Nephron progenitor cell (in vitro differentiated cells): Measurements from ENCODE around the gene WWOX.
"Not testable (repeated sequence)": the region's sequence is repeated elsewhere in the genome, so short reads cannot be mapped to it uniquely, and the experiment has no call there.

Source experiments
- DNase-seq: peaks from one replicate; pipeline ENCODE4 v3.0.0; 2021
- H3K27ac Mint-ChIP-seq: 2 replicates; pipeline ENCODE4 v1.8.0; 2021; ENCODE audit warnings: mild to moderate bottlenecking, moderate library complexity, mixed read lengths
- H3K27me3 Mint-ChIP-seq: 2 replicates; pipeline ENCODE4 v1.8.0; 2021; ENCODE audit warnings: mild to moderate bottlenecking, low read depth, mixed read lengths; ENCODE audit not compliant: poor library complexity
- H3K36me3 Mint-ChIP-seq: 2 replicates; pipeline ENCODE4 v1.8.0; 2021; ENCODE audit warnings: low read depth, mixed read lengths
- H3K4me1 Mint-ChIP-seq: 2 replicates; pipeline ENCODE4 v1.8.0; 2021; ENCODE audit warnings: mixed read lengths
- H3K4me3 Mint-ChIP-seq: 2 replicates; pipeline ENCODE4 v1.8.0; 2021; ENCODE audit warnings: mild to moderate bottlenecking, moderate library complexity, mixed read lengths
- H3K9me3 Mint-ChIP-seq: 2 replicates; pipeline ENCODE4 v1.8.0; 2021; ENCODE audit warnings: mild to moderate bottlenecking, moderate library complexity, mixed read lengths
- CTCF ChIP-seq: fragments of 200-600 bp; sonication (generic); IDR thresholded peaks from 2 replicates; pipeline ENCODE4 v1.5.0; 2021; ENCODE audit warnings: antibody characterized with exemption

Gene WWOX

GRCh38 chr16:79045191-79045590 is 945.7 kb downstream of the WWOX start:
- Mint-ChIP-seq H3K27ac (no peak overlapping the region), H3K27me3 (peaks cover 2% of the 10 kb centered on the region), H3K36me3 (no peaks in the 10 kb centered on the region), H3K4me3 (no peak overlapping the region), H3K4me1 (peaks cover 52% of the 10 kb centered on the region), H3K9me3 (no peaks in the 10 kb centered on the region)
- no peak for TF ChIP-seq CTCF
- no peak for DNase-seq

DNA sequence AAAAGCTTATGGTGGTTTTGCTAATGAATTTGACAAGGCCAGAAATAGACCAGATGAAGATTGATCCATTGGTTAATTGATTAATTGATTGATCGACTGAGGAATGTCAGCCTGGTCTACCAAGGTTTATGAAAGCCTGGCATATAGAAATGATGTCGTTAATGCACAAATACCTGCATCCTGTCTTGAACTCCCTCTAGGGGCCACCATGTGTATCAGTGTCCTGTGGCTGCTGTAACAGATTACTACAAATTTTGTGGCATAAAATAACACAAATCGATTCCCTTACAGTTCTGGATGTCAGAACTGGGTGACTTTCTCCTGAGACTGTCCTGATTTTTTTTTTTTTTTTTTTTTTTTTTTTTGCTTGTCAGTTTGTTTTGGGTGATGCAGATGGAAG is 947.9 kb downstream of the WWOX start:
- H3K27me3 Mint-ChIP-seq: no peaks in the 10 kb centered on the region
- H3K9me3 Mint-ChIP-seq: peaks cover 2% of the 10 kb centered on the region
- H3K4me3 Mint-ChIP-seq: no peak overlapping the region
- peaks cover 44% of the 10 kb centered on the region for H3K4me1 Mint-ChIP-seq
- H3K27ac Mint-ChIP-seq: no peak overlapping the region
- no peak for DNase-seq
- peak; percentile 46 for TF ChIP-seq CTCF
- H3K36me3 Mint-ChIP-seq: no peaks in the 10 kb centered on the region

DNA sequence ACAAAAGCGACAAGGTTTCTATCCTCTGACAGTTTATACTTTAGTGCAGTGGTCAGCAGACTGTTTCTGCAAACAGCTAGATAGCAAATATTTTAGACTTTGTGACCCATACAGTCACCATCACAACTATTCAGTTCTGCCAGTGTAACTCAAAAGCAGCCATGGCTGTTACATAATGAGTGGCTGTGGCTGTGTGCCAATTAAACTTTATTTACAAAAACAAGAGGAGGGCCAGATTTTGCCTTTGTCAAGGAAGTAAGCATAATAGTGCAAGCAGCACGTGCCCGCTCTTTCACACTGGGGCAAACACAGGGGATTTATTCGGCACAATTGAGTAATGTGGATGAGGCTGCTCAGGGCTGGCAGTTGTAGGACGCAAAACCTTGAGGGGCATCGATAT is 949.6 kb downstream of the WWOX start:
- no peak for TF ChIP-seq CTCF
- no peak overlapping the region for H3K4me3 Mint-ChIP-seq
- H3K9me3 Mint-ChIP-seq: peaks cover 9% of the 10 kb centered on the region
- peaks cover 41% of the 10 kb centered on the region for H3K4me1 Mint-ChIP-seq
- H3K27me3 Mint-ChIP-seq: no peaks in the 10 kb centered on the region
- DNase-seq: no peak
- H3K27ac Mint-ChIP-seq: no peak overlapping the region
- no peaks in the 10 kb centered on the region for H3K36me3 Mint-ChIP-seq

DNA sequence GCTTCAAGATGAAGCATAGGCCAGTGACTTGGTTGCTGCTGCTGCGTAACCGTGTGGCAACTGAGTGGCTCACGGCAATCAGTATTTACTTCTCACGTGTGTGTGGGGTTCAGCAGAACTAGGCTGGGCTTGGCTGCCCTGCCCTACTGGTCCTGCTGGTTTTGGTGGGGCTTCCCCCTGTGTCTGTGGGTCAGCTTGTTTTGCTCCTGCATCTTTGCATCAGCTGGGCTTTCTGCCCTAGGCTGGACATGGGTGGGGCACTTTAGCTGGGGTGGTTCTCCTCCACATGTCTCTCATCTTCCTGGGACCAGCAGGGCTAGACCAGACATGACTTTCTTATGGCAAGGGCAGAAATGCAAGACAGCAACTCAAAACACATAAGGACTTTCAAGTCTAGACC is 950.6 kb downstream of the WWOX start:
- Mint-ChIP-seq H3K4me3 (no peak overlapping the region), H3K27ac (no peak overlapping the region), H3K9me3 (peaks cover 18% of the 10 kb centered on the region), H3K36me3 (peaks cover 8% of the 10 kb centered on the region), H3K27me3 (peaks cover 3% of the 10 kb centered on the region), H3K4me1 (peaks cover 42% of the 10 kb centered on the region)
- TF ChIP-seq CTCF: no peak
- DNase-seq: no peak

- Mint-ChIP-seq H3K9me3 (peaks cover 27% of the 10 kb centered on the region), H3K4me1 (peaks cover 42% of the 10 kb centered on the region), H3K27ac (no peak overlapping the region), H3K36me3 (peaks cover 8% of the 10 kb centered on the region), H3K4me3 (no peak overlapping the region), H3K27me3 (peaks cover 7% of the 10 kb centered on the region)
- no peak for DNase-seq
- TF ChIP-seq CTCF: no peak
Measured at GRCh38 chr16:79051313-79051712, 951.9 kb downstream of the WWOX start.

DNA sequence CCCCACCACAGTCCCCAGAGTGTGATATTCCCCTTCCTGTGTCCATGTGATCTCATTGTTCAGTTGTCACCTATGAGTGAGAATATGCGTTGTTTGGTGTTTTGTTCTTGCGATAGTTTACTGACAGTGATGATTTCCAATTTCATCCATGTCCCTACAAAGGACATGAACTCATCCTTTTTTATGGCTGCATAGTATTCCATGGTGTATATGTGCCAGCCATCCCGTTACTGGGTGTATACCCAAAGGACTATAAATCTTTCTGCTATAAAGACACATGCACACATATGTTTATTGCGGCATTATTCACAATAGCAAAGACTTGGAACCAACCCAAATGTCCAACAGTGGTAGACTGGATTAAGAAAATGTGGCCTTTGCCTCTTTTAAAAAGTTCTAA is 952.7 kb downstream of the WWOX start:
- DNase-seq, H3K27me3 Mint-ChIP-seq: not testable (repeated sequence)

More for the DNA sequence above, 952.7 kb downstream of the WWOX start:
- not testable (repeated sequence) for H3K36me3 Mint-ChIP-seq, H3K4me3 Mint-ChIP-seq, H3K27ac Mint-ChIP-seq
- Mint-ChIP-seq H3K9me3 (peaks cover 27% of the 10 kb centered on the region), H3K4me1 (peaks cover 40% of the 10 kb centered on the region)
